Adipocyte (in vitro differentiated cells): ENCODE measurements around the gene IFI44.

Source experiments
- DNase-seq: peaks from one replicate; pipeline ENCODE4 v3.0.0-alpha.2; 2015; ENCODE audit warnings: low read depth
- H3K27me3 ChIP-seq: replicated peaks from 2 replicates; pipeline ENCODE4 v1.7.0; 2013; ENCODE audit warnings: mild to moderate bottlenecking, low read length, moderate library complexity; ENCODE audit not compliant: control insufficient read depth, insufficient read depth
- H3K36me3 ChIP-seq: 2 replicates; pipeline ENCODE4 v1.7.0; 2013; ENCODE audit warnings: low read length, mild to moderate bottlenecking, moderate library complexity; ENCODE audit not compliant: control insufficient read depth, insufficient read depth, severe bottlenecking
- H3K4me1 ChIP-seq: 2 replicates; pipeline ENCODE4 v1.7.0; 2013; ENCODE audit warnings: mild to moderate bottlenecking, low read length, moderate library complexity; ENCODE audit not compliant: control insufficient read depth, insufficient read depth
- H3K4me3 ChIP-seq: 2 replicates; pipeline ENCODE4 v1.7.0; 2013; ENCODE audit warnings: mild to moderate bottlenecking, low read length, moderate library complexity
- H3K9ac ChIP-seq: 2 replicates; pipeline ENCODE4 v1.7.0; 2013; ENCODE audit warnings: mild to moderate bottlenecking, low read length, moderate library complexity
- H3K9me3 ChIP-seq: 2 replicates; pipeline ENCODE4 v1.7.0; 2013; ENCODE audit warnings: mild to moderate bottlenecking, low read length, moderate library complexity; ENCODE audit not compliant: control insufficient read depth

The IFI44 gene, protein sequence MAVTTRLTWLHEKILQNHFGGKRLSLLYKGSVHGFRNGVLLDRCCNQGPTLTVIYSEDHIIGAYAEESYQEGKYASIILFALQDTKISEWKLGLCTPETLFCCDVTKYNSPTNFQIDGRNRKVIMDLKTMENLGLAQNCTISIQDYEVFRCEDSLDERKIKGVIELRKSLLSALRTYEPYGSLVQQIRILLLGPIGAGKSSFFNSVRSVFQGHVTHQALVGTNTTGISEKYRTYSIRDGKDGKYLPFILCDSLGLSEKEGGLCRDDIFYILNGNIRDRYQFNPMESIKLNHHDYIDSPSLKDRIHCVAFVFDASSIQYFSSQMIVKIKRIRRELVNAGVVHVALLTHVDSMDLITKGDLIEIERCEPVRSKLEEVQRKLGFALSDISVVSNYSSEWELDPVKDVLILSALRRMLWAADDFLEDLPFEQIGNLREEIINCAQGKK

DNA sequence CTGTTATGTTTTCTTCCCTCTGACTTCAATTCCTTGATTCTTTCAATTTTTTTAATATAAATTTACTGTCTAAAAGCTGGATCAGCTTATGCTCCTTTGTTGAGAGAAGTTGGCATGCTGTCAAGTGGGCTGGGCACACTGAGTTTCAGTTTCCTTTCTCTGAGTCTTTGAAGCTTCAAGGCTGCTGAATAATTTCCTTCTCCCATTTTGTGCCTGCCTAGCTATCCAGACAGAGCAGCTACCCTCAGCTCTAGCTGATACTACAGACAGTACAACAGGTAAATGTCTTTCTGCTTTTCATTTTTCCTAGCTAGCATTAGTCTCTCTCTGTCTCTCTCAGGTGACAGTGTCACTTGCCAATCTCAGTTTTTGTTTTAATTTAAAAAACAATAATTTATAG is at the start of gene IFI44:
TSS of gene IFI44 (plus strand) at position 204 of the 400 bp plus-strand sequence. CDS start 365 bp downstream, outside the sequence.
- Histone ChIP-seq H3K4me1 (peaks cover 19% of the 10 kb centered on the region), H3K36me3 (no peaks in the 10 kb centered on the region), H3K27me3 (no peaks in the 10 kb centered on the region), H3K9ac (peak within 1 kb of the TSS; percentile 65), H3K4me3 (peak within 1 kb of the TSS; percentile 80), H3K9me3 (no peaks in the 10 kb centered on the region)
- DNase-seq: peak; percentile 94

DNA sequence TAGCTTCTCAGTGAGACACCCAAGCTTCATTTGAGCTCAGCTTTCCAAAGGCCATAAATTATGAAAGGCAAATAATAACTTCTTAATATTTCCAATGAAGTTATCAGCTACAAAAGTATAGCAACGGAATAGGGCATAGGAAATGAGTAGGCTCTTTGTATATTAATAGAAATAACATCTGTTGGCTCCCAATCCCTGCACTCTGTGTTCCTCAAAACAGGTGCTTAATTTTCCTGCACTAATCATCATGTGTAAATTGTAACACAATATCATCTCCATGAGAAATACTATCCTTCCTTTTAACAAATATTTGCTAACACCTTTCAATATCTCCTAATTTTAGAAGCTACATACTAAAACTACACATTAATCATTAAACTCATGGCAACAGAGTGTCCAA is 48.6 kb upstream of the IFI44 start:
- Histone ChIP-seq H3K9me3 (no peaks in the 10 kb centered on the region), H3K9ac (no peak overlapping the region), H3K4me3 (no peak overlapping the region), H3K36me3 (no peaks in the 10 kb centered on the region), H3K27me3 (no peaks in the 10 kb centered on the region), H3K4me1 (peaks cover 3% of the 10 kb centered on the region)
- no peak for DNase-seq

DNA sequence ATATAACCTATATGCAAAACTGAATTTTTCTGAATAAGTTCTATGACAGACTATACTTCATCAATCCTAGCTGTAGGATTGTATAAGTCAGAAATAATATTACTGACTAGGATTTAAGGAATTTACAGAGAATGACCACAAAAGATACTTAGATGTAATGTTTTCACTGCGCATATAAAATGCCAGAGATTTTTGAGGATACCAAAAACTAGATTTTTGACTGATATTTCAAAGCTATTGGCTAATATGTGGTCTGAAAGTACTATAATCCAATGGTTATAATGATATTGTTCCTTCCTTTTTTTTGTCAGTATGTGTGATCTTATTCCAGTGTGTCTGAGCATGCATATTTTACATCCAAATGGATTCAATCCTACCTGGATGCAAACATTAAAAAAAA is 46.4 kb upstream of the IFI44 start:
- H3K27me3 ChIP-seq: no peaks in the 10 kb centered on the region
- no peak overlapping the region for H3K4me3 ChIP-seq
- no peak for DNase-seq
- H3K36me3 ChIP-seq: no peaks in the 10 kb centered on the region
- H3K9me3 ChIP-seq: no peaks in the 10 kb centered on the region
- peaks cover 15% of the 10 kb centered on the region for H3K4me1 ChIP-seq
- H3K9ac ChIP-seq: no peak overlapping the region

DNA sequence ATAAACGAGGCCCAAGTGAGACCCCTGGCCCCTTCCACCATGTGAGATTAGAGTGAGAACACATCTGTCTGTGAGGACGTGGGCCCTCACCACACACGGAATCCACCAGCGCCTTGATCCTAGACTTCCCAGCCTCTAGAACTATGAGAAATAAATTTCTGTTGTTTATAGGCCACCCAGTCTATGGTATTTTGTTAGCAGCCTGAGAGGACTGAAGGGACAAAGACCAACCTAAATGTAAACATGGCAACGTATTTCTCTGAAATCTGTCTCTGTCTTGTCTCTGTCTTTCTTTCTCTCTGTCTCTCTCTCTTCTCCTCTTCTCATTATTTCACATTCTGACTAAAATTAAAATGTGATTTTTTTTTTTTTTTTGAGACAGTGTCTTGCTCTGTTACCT is 45.0 kb upstream of the IFI44 start:
- H3K36me3 ChIP-seq: no peaks in the 10 kb centered on the region
- H3K27me3 ChIP-seq: no peaks in the 10 kb centered on the region
- H3K4me1 ChIP-seq: peaks cover 15% of the 10 kb centered on the region
- no peaks in the 10 kb centered on the region for H3K9me3 ChIP-seq
- DNase-seq: no peak
- H3K9ac ChIP-seq: no peak overlapping the region
- no peak overlapping the region for H3K4me3 ChIP-seq

DNA sequence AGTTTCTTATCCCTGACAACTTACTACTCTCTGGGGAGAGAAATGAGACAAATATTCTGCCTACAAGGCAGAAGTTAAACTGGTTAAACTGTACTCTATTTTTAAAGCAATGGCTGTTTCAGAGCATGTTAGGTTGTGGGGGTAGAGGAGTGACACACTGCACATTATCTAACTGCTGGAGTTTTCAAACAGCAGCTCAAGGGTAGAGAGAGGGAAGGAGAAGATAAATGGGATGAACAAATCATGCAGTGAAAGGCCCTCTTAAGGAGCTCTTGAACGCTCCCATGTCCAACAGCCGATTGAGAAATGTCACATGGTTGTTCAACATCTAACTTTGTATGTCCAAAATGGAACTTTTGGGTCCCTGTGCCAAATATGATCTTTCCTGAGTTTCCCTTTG is 43.4 kb upstream of the IFI44 start:
- H3K27me3 ChIP-seq: no peaks in the 10 kb centered on the region
- peaks cover 15% of the 10 kb centered on the region for H3K4me1 ChIP-seq
- DNase-seq: peak; percentile 7
- no peaks in the 10 kb centered on the region for H3K36me3 ChIP-seq
- peak overlapping the region; percentile 7 for H3K9ac ChIP-seq
- no peak overlapping the region for H3K4me3 ChIP-seq
- H3K9me3 ChIP-seq: no peaks in the 10 kb centered on the region

DNA sequence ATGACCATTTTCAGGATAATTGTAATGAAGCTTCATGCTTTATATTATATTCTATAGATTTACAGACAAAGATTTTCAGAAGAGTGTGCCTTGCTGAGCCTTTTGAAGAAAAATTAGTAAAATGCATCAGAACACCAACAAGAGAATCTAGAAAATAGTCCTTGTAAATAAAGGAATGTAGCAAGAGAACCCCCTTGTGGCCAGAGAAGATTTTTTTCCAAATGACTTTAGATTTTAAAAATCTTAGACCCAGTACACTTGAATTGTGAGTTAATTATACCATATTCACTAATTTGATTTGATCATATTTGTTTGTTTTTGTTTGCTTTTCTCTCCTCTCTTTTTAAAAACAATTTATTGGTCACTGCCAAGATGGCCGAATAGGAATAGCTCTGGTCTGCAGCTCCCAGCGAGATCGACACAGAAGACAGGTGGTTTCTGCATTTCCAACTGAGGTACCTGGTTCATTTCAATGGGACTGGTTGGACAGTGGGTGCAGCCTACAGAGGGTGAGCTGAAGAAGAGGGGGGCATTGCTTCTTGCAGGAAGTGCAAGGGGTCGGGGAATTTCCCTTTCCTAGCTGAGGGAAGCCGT is 42.2 kb upstream of the IFI44 start:
- H3K9ac ChIP-seq: peak overlapping the region; percentile 7
- peaks cover 15% of the 10 kb centered on the region for H3K4me1 ChIP-seq
- DNase-seq: peak; percentile 78
- no peaks in the 10 kb centered on the region for H3K27me3 ChIP-seq
- H3K36me3 ChIP-seq: no peaks in the 10 kb centered on the region
- no peaks in the 10 kb centered on the region for H3K9me3 ChIP-seq
- no peak overlapping the region for H3K4me3 ChIP-seq

DNA sequence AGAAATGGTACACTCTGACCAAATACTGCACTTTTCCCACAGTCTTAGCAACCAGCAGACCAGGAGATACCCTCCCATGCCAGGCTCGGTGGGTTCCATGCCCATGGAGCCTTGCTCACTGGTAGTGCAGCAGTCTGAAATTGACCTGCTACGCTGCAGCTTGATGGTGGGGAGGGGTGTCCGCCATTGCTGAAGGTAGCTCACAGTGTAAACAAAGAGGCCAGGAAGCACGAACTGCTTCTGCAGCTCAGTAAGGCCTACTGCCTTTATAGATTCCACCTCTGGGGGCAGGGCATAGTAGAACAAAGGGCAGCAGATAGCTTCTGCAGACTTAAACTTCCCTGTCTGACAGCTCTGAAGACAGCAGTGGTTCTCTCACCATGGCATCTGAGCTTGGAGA is 41.7 kb upstream of the IFI44 start:
- Histone ChIP-seq H3K9ac (no peak overlapping the region), H3K27me3 (no peaks in the 10 kb centered on the region), H3K4me1 (peaks cover 15% of the 10 kb centered on the region), H3K9me3 (no peaks in the 10 kb centered on the region), H3K4me3 (no peak overlapping the region), H3K36me3 (no peaks in the 10 kb centered on the region)
- DNase-seq: no peak

DNA sequence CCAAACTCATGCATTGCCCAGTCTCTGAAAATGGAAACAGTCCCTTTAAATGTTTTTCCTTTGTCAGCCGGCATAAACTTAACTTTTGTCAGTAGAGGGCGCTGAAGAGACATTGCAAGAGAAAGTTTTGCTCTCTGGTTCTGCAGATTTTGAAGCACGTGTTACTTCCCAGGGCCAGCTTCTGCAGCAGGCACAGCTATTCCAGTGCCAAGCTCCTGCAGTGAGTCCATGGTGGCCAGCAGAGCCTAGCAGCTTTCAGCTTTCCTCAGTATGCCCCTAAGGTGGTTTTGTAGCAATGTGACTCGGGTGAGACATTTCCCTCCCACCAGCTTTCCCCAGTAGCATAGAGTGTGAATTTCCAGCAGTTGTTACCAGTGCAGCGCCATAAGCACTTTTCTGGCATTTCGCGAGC is 32.0 kb upstream of the IFI44 start:
- H3K9me3 ChIP-seq: no peaks in the 10 kb centered on the region
- no peak overlapping the region for H3K9ac ChIP-seq
- H3K4me3 ChIP-seq: no peak overlapping the region
- no peaks in the 10 kb centered on the region for H3K27me3 ChIP-seq
- peak; percentile 97 for DNase-seq
- H3K4me1 ChIP-seq: peaks cover 20% of the 10 kb centered on the region
- no peaks in the 10 kb centered on the region for H3K36me3 ChIP-seq

DNA sequence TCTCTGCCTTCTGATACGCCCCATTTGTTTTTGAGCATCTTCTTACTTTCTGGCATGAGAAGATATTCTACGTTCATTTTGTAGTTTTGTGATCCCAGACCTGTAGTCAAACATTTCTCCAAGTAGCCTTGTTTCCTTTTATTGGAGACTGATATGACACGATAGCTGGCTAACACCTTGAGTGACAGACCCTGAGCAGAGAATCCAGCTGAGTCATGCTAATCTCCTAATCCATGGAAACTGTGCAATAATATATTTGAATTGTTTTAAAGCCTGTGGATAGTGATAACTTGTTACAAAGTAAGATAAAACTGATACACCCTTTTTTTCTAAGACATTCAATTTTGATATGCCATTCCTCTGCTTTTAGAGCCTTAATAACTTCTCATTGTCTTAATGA is 30.6 kb upstream of the IFI44 start:
- Histone ChIP-seq H3K4me3 (peak overlapping the region; percentile 81), H3K9me3 (no peaks in the 10 kb centered on the region), H3K4me1 (peaks cover 20% of the 10 kb centered on the region), H3K36me3 (no peaks in the 10 kb centered on the region), H3K27me3 (no peaks in the 10 kb centered on the region), H3K9ac (peak overlapping the region; percentile 73)
- peak; percentile 27 for DNase-seq

DNA sequence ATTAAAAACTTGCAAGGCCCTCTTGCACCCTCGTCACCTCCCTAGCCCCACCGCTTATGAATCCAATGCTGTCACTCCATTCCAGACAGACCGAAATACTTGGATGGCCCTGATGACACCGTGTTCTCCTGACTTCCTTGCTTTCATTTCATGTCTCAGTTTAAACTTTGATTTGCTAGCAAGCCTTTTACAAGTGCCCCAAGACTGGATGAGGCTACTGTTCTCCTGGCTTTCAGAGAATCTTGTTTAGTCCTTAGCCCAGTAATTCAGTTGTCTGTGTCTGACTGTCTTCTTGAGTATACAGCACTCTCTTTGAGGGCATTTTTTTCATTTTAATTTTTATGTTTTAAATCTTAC is 30.2 kb upstream of the IFI44 start:
- peak; percentile 45 for DNase-seq
- peaks cover 20% of the 10 kb centered on the region for H3K4me1 ChIP-seq
- H3K9me3 ChIP-seq: no peaks in the 10 kb centered on the region
- H3K36me3 ChIP-seq: no peaks in the 10 kb centered on the region
- H3K9ac ChIP-seq: peak overlapping the region; percentile 73
- H3K4me3 ChIP-seq: peak overlapping the region; percentile 81
- H3K27me3 ChIP-seq: no peaks in the 10 kb centered on the region

DNA sequence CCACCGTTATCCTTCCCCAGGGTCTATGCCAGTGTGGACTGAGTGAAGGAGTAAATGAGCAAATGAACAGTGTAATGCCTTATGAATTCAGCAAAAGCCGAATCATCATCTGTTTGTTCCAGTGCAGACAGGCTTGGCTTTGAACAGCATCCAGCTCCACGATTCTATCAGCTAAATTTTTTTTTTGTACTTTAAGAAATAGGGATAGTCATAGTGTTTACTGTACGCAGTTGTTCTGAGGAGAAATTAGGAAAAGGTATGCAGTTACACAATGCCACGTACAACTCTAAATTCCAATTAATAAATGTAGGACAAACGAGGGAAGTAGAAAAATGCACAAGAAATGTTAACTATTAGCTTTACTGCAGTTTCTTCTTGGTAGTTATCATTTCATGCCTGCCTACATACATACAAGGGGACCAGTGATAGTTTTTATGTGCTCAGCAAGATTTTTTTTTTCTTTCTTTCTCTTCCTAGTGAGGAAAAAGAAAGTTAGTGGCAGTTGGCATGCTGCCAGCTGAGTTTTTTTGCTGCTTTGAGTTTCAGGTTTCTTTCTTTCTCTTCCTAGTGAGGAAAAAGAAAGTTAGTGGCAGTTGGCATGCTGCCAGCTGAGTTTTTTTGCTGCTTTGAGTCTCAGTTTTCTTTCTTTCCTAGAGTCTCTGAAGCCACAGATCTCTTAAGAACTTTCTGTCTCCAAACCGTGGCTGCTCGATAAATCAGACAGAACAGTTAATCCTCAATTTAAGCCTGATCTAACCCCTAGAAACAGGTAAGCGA is 29.6 kb upstream of the IFI44 start, which contains the start of gene IFI44L:
TSS of gene IFI44L (plus strand) at position 646 of the 777 bp plus-strand sequence. CDS start 7,468 bp downstream, outside the sequence.
- Histone ChIP-seq H3K27me3 (no peaks in the 10 kb centered on the region), H3K9ac (peak within 1 kb of the TSS; percentile 73), H3K9me3 (no peaks in the 10 kb centered on the region), H3K4me1 (peaks cover 20% of the 10 kb centered on the region), H3K4me3 (peak within 1 kb of the TSS; percentile 81), H3K36me3 (no peaks in the 10 kb centered on the region)
- peak; percentile 82 for DNase-seq
